Effector memory CD4-positive, alpha-beta T cell (primary cell): ENCODE data around the gene GRK4.

Source experiments
- DNase-seq, 3 donors: peaks; one replicate each; pipeline ENCODE4 v3.0.0-alpha.2; 2020
- H3K27ac ChIP-seq: 2 replicates; pipeline ENCODE4 v1.7.0; 2013; ENCODE audit warnings: mild to moderate bottlenecking, low read length, moderate library complexity; ENCODE audit not compliant: insufficient read depth, poor library complexity, severe bottlenecking
- H3K27me3 ChIP-seq: replicated peaks from 2 replicates; pipeline ENCODE4 v1.7.0; 2013; ENCODE audit warnings: mild to moderate bottlenecking, low read length; ENCODE audit not compliant: insufficient read depth, control insufficient read depth, poor library complexity, severe bottlenecking
- H3K36me3 ChIP-seq: 2 replicates; pipeline ENCODE4 v1.7.0; 2013; ENCODE audit warnings: mild to moderate bottlenecking, low read length, moderate library complexity; ENCODE audit not compliant: control insufficient read depth, insufficient read depth
- H3K4me1 ChIP-seq: 2 replicates; pipeline ENCODE4 v1.7.0; 2013; ENCODE audit warnings: low read length, mild to moderate bottlenecking; ENCODE audit not compliant: control insufficient read depth, insufficient read depth, poor library complexity, severe bottlenecking
- H3K4me3 ChIP-seq: 2 replicates; pipeline ENCODE4 v1.7.0; 2013; ENCODE audit warnings: low read length, low read depth, mild to moderate bottlenecking; ENCODE audit not compliant: insufficient read depth, poor library complexity, severe bottlenecking
- H3K9me3 ChIP-seq: 2 replicates; pipeline ENCODE4 v1.7.0; 2013; ENCODE audit warnings: mild to moderate bottlenecking, low read length, moderate library complexity; ENCODE audit not compliant: control insufficient read depth

GRK4 gene

DNA sequence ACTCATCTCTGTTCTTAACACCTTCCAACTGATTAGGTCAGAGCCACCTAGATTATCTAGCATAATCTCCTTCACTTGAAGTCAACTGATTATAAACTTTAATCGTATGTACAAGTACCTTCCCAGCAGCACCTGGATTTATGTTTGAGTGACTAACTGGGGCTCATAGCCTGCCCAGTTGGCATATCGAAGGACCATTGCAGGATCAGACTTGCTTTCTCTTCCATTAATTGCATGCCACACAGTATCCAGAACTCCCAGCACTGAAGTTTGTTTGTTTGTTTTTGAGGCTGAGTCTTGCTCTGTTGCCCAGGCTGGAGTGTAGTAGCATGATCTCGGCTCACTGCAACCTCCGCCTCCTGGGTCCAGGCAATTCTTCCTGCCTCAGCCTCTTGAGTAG lies 27.9 kb downstream of the GRK4 start:
- H3K27me3 ChIP-seq: no peaks in the 10 kb centered on the region
- H3K27ac ChIP-seq: no peak overlapping the region
- no peak for DNase-seq
- no peaks in the 10 kb centered on the region for H3K4me1 ChIP-seq
- H3K9me3 ChIP-seq: no peaks in the 10 kb centered on the region
- no peak overlapping the region for H3K4me3 ChIP-seq
- H3K36me3 ChIP-seq: no peaks in the 10 kb centered on the region

GRCh38 chr4:2994917-2995316 lies 31.5 kb downstream of the GRK4 start:
- no peaks in the 10 kb centered on the region for H3K27me3 ChIP-seq
- DNase-seq: no peak
- H3K36me3 ChIP-seq: no peaks in the 10 kb centered on the region
- H3K9me3 ChIP-seq: no peaks in the 10 kb centered on the region
- no peaks in the 10 kb centered on the region for H3K4me1 ChIP-seq
- no peak overlapping the region for H3K27ac ChIP-seq
- no peak overlapping the region for H3K4me3 ChIP-seq

DNA sequence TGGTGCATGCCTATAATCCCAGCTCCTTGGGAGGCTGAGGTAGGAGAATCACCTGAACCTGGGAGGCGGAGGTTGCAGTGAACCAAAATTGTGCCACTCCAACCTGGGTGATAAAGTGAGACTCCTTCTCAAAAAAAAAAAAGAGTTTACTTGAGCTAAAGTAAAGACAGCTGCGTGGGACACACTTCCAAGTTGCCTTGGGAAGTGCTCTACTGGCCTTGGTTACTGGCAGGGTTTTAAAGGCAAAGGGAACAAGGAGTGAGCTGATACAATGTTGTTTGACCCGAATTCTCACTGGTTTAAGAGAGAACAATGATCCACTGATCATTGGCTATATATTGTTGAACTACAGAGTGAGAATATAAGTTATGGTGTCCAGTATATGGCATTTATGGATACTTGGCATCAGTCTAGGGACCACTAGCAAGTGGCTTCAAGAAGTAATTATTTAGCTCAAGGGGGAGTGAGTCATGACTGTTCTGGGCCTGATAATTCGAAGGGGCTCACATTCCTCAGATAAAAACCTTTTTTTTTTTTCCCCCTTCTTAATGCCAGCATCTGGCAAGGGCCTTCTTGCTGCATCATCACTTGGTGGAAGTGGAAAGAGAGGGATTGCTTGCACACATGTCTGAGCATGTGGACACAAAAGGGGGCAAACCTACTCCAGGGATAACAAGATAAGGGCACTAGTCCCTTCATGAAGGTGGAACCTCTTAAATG lies 32.3 kb downstream of the GRK4 start:
- H3K27ac ChIP-seq: no peak overlapping the region
- no peak for DNase-seq
- no peaks in the 10 kb centered on the region for H3K4me1 ChIP-seq
- no peaks in the 10 kb centered on the region for H3K27me3 ChIP-seq
- H3K9me3 ChIP-seq: no peaks in the 10 kb centered on the region
- H3K36me3 ChIP-seq: no peaks in the 10 kb centered on the region
- H3K4me3 ChIP-seq: no peak overlapping the region

- DNase-seq: no peak
- Histone ChIP-seq H3K27ac (no peak overlapping the region), H3K27me3 (no peaks in the 10 kb centered on the region), H3K36me3 (no peaks in the 10 kb centered on the region), H3K4me1 (no peaks in the 10 kb centered on the region), H3K4me3 (no peak overlapping the region), H3K9me3 (no peaks in the 10 kb centered on the region)
Measured at GRCh38 chr4:2996415-2996814, 33.0 kb downstream of the GRK4 start.

DNA sequence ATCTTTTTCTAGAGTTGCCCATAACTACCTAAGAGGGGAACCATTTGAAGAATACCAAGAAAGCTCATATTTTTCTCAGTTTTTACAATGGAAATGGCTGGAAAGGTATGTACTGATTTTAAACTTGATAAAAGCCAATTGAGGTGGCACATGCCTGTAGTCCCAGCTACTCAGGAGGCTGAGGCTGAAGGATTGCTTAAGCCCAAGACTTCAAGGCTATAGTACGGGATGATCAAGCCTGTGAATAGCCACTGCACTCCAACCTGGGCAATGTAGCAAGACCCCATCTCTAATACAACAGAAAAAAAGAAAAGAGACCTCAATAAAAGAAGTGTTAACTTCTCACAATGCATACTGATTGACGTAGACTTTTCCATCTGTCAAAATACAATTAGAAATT lies 44.4 kb downstream of the GRK4 start:
- no peaks in the 10 kb centered on the region for H3K4me1 ChIP-seq
- DNase-seq: no peak
- no peak overlapping the region for H3K27ac ChIP-seq
- H3K9me3 ChIP-seq: no peaks in the 10 kb centered on the region
- no peak overlapping the region for H3K4me3 ChIP-seq
- no peaks in the 10 kb centered on the region for H3K36me3 ChIP-seq
- H3K27me3 ChIP-seq: no peaks in the 10 kb centered on the region

DNA sequence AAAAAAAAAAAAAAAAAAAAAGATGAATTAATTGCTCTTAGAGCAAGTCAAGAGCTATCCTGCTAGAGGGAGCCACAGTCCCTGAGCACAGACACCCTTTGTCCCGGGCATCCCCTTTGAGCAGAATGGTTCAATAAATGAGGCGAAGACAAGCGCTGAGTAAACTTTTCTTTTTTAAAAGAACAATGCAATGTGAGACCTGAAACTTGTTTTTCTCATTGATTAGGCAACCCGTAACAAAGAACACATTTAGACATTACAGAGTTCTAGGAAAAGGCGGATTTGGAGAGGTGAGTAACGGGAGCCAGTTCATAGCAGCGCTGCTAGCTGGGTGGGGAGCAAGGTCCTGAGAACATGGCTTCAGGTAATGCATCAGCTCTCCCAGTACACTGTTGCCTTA lies 46.1 kb downstream of the GRK4 start:
- Histone ChIP-seq H3K4me1 (no peaks in the 10 kb centered on the region), H3K27ac (no peak overlapping the region), H3K27me3 (no peaks in the 10 kb centered on the region), H3K9me3 (no peaks in the 10 kb centered on the region), H3K36me3 (no peaks in the 10 kb centered on the region), H3K4me3 (no peak overlapping the region)
- no peak for DNase-seq

DNA sequence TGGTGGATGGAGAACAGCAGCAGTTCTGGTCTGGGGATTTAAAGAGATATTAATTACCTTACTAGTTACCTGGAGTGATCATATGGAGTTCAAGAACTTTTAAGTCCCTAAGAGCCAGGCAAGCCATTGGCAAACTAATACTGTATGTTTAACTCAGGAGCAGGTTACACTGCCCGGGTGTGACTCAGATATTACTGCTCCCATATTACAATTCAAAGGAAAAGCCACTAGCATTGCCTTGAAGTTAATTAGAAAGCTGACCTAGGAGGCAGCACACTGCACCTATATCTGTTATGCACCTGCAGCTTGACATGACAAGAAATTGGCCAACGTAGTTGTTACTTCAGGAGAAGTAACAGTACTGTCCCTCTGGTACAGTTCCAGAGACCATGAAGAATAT lies 47.2 kb downstream of the GRK4 start:
- Histone ChIP-seq H3K4me1 (no peaks in the 10 kb centered on the region), H3K9me3 (no peaks in the 10 kb centered on the region), H3K27me3 (no peaks in the 10 kb centered on the region), H3K4me3 (no peak overlapping the region), H3K27ac (no peak overlapping the region), H3K36me3 (no peaks in the 10 kb centered on the region)
- DNase-seq: no peak

GRCh38 chr4:3010998-3011397 lies 47.6 kb downstream of the GRK4 start:
- H3K27me3 ChIP-seq: no peaks in the 10 kb centered on the region

DNA sequence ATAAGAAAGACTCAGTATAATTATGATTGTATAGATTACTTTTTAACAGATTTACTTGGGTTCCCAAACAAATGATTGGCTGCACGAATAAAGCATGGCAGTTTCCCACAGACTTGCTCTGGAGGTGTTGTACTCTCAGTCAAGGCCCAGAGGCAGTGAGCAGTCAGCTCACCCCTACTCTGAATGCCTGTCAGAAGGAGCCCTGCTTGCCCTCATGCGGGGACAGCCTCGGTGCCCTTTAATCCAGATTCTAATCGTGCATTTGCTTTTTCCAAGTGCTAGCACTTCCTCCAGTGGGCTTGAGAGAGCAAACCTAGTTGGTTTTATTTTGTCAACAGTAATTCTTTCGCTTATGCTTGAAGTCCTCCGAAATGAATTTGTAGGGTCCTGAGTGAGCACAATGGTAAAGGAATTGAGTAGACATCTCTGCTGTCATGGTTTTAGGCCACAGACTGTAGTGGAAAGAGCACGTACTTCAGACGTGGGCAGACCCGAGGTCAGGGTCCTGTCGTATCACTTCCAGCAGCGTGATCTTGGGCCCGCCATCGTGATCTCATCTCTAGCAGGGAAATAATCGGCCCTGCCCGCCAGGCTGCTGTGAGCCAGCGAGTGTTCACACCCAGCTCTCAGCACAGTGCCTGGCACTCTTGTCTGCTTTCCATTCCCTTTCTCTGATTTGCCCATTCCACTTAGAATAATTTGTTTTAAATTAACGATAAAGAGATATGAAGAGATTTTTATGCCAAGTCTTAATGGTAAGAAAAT lies 48.3 kb downstream of the GRK4 start:
- Histone ChIP-seq H3K36me3 (no peaks in the 10 kb centered on the region), H3K4me1 (no peaks in the 10 kb centered on the region), H3K27me3 (no peaks in the 10 kb centered on the region), H3K9me3 (no peaks in the 10 kb centered on the region), H3K4me3 (no peak overlapping the region), H3K27ac (no peak overlapping the region)
- no peak for DNase-seq

More at GRCh38 chr4:3010998-3011397, 47.6 kb downstream of the GRK4 start:
- Histone ChIP-seq H3K4me1 (no peaks in the 10 kb centered on the region), H3K4me3 (no peak overlapping the region), H3K36me3 (no peaks in the 10 kb centered on the region), H3K9me3 (no peaks in the 10 kb centered on the region), H3K27ac (no peak overlapping the region)
- no peak for DNase-seq

DNA sequence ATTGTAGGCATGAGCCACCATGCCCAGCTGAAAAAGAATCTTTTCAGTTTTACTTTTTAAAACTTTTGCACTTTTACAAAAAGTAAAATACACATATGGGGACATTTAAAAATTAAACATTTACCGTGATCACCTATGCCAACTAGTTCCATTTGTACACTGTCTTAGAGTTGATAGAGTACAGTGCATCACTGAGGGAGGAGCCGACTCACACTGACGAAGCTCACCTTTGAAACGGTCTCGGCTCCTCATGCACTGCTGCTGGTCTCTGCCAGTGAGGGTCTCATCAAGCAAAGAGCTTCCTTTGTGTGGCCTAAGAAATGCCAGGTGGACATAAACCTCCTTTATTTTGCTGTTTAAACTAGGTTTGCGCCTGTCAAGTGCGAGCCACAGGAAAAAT lies 50.0 kb downstream of the GRK4 start:
- Histone ChIP-seq H3K4me1 (no peaks in the 10 kb centered on the region), H3K9me3 (no peaks in the 10 kb centered on the region), H3K27me3 (no peaks in the 10 kb centered on the region), H3K27ac (no peak overlapping the region), H3K4me3 (no peak overlapping the region), H3K36me3 (no peaks in the 10 kb centered on the region)
- no peak for DNase-seq
